Fibroblast of skin of abdomen (primary cell): ENCODE measurements around the gene FSHB. TPM values are rescaled to one million over a fixed set of nuclear protein-coding genes. Genes with fewer than 3 reads are reported as not detected.
"Not testable (repeated sequence)": the region's sequence is repeated elsewhere in the genome, so short reads cannot be mapped to it uniquely, and the experiment has no call there.

Source experiments
- DNase-seq: peaks from one replicate; pipeline ENCODE4 v3.0.0-alpha.2; 2013
- polyA plus RNA-seq, 2 experiments: library from polyadenylated mRNA; unstranded; fragments of 120-200 nt; gene quantifications; one replicate each; pipeline ENCODE4 v1.2.1, GENCODE V29; 2013; ENCODE audit not compliant: insufficient read length in 2 of 2

FSHB gene
- polyA plus RNA-seq (2013, experiment 1 of 2; ENCODE audit: insufficient read length): not detected
- polyA plus RNA-seq (2013, experiment 2 of 2; ENCODE audit: insufficient read length): not detected

- DNase-seq: no peak
These were observed at the start of gene FSHB for GRCh38 chr11:30230714-30231113. FSHB (plus strand) TSS chr11:30231014; CDS start chr11:30231903, 889 bp downstream.

GRCh38 chr11:30186748-30187147 lies 44.1 kb upstream of the FSHB start:
- no peak for DNase-seq

DNA sequence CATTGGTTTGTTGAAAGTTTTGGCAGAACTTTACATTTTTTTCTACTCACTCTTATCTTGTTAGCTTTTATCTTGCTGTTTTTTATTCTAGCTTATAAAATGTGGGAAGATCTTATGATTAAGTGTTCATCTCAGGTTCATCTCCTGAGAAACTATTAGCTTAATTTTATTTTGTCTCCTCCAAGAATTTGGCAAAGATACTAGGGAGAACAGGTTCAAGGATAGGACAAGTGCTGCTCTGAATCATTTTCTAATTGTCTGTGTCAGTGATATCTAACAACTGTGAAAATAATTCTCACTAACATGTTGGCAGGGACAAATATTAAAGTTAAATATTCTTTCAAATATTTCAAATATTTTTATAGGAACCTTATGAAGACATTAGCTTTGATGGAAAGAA lies 38.2 kb upstream of the FSHB start:
- DNase-seq: no peak

DNA sequence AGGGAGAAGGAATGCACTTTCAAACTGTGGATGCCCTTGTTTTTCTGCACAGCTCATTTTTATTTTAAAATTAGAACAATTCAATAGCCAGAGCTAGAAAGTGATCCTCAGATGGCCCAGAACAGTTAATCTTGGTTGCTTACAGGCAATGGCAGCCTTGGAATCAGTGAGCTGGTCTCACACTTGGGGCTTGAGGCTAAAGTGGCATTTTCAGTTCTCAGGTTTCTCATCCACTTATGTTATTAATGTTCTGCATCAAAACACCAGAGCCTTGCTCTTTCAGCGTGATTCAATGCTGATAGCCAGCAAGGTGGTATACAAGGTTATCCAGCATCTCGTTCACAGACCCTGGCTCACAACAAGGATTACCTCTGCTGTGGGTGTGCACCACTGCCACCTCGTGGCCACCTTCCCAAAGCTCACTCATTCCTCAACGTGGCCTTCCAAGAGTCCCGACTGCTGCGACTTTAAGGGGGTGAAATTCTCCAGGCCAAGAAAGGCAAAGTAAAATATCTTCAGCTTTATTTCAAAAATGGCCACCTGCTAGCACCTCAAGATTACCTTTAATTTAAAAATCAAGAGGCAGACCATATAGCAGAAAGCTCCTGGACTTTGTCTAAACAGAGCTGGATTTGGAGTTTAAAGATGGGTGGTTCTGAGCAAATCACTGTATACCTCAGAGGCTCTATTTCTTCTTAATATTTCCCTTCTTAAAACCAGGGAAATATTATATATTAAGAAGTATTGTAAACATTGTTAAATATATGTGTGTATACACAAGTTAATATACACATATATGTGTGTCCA lies 34.2 kb upstream of the FSHB start:
- peak; percentile 50 for DNase-seq

GRCh38 chr11:30197869-30198268 lies 32.9 kb upstream of the FSHB start:
- no peak for DNase-seq

DNA sequence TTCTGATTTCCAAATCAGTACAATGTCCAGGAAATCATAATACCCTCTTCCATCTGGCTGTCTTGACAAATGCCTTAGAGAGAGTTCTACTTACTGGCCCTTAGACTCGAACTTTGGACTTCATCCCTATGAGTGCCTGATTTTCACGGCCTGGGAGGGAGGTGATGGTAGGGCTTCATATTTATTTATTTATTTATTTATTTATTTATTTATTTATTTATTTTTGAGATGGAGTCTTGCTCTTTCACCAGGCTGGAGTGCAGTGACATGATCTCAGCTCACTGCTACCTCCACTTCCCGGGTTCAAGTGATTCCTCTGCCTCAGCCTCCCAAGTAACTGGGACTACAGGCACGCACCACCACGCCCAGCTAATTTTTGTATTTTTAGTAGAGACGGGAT lies 27.8 kb upstream of the FSHB start:
- DNase-seq: not testable (repeated sequence)

- no peak for DNase-seq
These were observed 27.0 kb upstream of the FSHB start for GRCh38 chr11:30203850-30204249.

DNA sequence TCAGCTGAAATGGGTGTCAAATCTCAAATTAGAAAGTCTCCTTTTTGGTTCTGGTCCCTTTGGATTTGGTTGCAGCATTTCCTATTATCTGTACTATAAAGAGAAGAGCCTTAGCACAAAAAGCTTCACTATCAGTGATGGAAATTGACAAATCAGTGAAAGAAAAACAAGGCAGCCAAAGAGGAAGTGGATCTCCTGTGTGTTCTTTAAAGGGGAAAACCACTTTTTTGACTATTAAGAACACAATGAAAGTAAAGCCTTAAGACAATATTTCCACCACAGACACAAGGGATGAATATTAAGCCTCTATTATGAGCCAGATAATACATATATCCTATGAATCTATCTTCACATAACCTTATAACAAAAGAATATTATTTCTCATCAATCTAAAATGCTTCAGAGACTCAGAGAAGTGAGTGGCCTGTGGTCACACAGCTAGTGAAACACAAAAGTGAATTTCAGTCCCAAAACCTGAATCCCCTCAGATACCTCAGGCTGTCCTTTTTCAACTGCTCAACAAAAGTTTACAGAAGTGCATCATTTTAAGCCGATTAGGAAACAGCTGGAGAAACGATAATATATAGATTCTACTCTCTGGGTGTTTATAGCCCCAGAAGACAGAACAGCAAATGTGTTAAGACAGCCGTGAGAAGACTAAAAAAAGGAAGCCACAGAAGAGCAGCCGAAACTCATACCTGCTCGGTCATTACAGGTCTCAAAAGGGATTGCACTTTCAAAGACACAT lies 24.4 kb upstream of the FSHB start:
- no peak for DNase-seq

GRCh38 chr11:30210357-30210756 lies 20.5 kb upstream of the FSHB start:
- DNase-seq: no peak

DNA sequence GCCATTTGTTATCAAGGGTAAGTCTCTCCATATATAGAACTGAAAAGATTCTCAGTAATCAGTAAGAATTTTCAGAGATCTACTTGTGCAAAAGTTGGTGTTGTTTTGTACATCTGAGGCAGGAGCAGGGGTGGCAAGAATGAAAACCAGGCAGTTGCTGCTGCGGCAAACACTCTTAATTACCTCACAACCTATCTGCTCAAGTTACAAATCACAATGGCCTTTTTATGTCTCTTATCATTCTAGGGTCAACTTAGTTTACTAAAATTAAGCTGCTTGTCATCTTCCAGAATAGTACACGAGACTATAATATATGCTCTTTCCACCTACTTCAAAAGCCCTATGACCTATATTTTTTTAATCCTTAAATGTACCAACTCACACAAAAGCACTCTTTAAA lies 14.3 kb upstream of the FSHB start:
- DNase-seq: no peak

GRCh38 chr11:30218278-30218677 lies 12.5 kb upstream of the FSHB start:
- no peak for DNase-seq

DNA sequence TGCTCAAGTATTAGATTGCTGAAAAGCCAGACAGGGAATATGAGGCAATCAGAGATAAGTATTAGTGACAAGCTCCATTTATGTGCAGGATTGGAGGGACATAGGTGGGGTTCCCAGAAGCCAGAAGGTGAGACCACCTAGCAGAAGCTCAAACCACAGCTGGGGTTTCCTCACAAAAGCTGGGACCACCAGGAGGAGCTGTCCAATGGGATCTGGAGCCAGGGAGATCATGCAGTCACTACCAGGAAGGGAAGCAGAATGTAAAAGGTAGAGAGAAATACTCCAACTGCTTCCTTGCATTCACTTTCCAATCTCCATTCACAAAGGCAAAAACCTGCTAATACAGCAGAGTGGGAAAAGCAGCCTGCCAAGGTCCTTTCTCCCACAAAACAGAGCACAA lies 5.2 kb upstream of the FSHB start:
- no peak for DNase-seq

- no peak for DNase-seq
These were observed 2.4 kb upstream of the FSHB start for GRCh38 chr11:30228323-30228884.

- no peak for DNase-seq
These were observed 8.2 kb downstream of the FSHB start for GRCh38 chr11:30239025-30239424.

DNA sequence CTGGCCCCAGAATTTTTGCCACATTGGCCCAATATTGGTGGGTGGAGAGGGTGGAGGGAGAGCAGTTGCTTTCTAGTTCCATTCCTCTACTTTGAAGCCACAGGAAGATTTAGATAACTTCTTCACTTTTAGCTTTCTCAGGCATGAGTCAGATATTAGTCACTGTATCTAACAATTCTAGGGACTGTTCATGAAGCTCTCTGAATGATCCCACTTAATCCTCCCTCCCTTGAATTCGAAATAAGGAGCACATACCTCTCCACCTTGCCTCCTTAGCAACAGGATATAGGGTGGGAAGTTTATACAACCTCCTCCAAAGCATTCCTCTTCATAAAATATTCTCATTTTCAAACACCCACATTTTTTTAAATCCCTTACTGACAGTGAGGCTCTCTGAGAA lies 13.5 kb downstream of the FSHB start:
- peak; percentile 82 for DNase-seq

- DNase-seq: peak; percentile 2
These were observed 14.8 kb downstream of the FSHB start for GRCh38 chr11:30245621-30246020.

DNA sequence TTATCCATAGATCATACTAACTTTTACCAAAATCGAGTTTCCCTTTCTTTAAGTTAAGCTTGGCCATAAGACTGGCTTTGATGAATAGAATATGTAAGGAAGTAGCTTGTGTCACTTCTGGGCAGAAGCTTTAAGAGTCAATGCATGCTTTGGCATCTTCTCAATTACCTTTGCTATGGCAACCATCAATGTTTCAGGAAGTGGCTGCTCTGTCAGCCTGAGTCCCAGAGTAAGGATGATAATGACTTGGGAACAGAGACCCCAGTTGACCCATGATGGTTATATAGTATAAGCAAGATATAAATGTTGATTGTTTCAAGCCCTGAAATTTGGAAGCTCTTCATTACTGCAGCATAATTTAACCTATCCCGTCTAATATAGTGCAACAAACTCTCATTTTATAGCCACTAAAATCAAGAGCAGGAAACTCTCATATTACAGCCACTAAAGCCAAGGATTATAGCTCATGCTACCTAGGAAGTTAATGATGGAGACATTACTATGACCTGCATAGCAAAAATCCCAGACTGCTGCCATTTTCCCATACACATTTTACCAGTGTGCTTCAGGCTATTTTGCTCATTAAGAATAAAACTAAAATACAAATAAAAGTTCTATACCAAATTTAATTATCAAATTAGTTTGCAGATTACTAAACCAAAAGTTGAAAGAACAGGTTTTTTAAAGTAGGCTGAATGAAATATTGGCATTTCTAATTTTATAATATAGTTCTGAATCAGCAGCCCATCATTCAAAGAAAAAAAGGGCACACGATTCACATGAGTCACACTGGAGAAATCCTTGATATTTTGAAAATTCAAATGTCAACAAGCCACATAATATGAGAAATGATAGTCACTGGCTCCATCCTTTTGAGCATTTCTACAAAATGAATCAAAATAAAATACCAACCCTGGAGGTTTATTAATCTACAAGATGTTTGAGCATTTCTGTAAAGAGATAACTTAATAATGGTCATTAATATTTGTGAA lies 23.8 kb downstream of the FSHB start:
- peak; percentile 23 for DNase-seq

GRCh38 chr11:30255637-30256036 lies 24.8 kb downstream of the FSHB start:
- DNase-seq: no peak

DNA sequence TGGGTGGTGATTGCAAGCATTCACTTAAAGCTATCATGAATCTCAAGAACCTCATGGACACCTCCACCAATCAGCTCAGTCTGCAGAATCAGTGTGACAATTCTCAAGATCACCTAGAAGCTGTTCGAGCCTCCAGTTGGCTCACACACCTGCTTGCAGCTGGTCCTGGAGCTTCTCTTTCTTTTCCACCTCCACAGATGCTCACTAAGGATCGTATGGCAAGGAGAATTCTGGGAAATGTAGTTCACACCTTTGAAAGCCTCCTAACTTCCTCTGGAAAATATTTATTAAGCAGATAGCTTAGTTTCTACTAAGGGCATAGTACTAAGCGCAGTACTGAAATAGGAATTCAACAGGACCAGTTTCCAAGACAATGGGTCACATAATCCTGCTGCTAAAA lies 26.2 kb downstream of the FSHB start:
- no peak for DNase-seq

- DNase-seq: no peak
These were observed 27.9 kb downstream of the FSHB start for GRCh38 chr11:30258679-30259078.

DNA sequence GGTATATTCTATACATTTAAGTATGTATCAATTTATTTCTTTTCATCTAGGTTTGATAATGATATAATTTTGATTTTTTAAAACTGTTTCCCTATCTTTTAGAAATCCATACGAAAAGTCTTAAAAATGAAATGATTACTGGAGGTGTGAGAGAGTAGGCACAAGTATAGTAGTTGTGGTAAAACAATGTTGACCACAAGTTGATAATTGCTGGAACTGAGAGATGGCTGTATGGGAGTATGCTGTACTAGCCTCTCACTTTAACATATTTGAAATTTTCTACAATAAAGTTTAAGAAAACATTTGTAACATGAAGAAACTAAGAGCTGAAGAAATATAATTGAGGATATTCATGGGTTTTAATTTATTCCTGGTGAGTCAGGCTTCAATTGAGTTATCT lies 30.0 kb downstream of the FSHB start:
- no peak for DNase-seq

DNA sequence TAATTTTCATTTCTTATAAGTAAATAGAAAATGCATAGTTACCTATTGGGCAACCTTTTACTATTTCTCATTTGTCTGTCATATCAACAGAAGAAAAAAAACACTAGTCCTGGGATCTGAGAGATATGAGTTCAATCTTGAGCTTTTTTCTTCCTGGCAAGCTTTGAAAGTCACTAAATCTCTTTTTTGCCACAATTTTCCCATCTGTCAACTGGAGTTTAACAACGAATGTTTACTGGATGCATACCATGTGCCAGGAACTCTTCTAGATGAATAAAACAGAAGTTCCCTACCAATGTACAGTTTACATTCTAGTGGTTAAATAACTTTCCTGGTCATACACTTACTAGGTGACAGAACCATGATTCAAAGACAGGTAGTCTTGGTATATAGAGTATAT lies 31.0 kb downstream of the FSHB start:
- DNase-seq: no peak
